Urinary bladder (tissue), 2 donors: ENCODE measurements around the gene SKA2. TPM values are rescaled to one million over a fixed set of nuclear protein-coding genes. Genes with fewer than 3 reads are reported as not detected.

Experiments used
- polyA plus RNA-seq: library from polyadenylated mRNA; stranded (reverse); fragments of 200-250 nt; gene quantifications from one replicate; pipeline ENCODE4 v1.2.3, GENCODE V29; 2013
- small RNA-seq: library from RNA; depleted of rRNA; stranded (forward); fragments of <200 nt; gene quantifications from one replicate; pipeline ENCODE3, GENCODE V24; 2014
- total RNA-seq: library from RNA; depleted of rRNA; stranded (reverse); fragments of >200 nt; gene quantifications from one replicate; pipeline ENCODE4 v1.2.3, GENCODE V29; 2014
- donor health status: healthy.

SKA2 gene
- total and polyA plus RNA-seq, 2 donors: 26.9 to 76.9 TPM

Small RNAs within 50 kb of the gene (small RNA-seq; reads per million reads assigned to genes)
- gene MIR301A: 22.3 reads per million, percentile 95 among the genes with 10 or more reads in this experiment
- gene MIR454: 171 reads per million, percentile 98 among the genes with 10 or more reads in this experiment
- gene RNU2-58P: 0.95 reads per million, percentile 73 among the genes with 10 or more reads in this experiment

Other genes with a start within 250 kb of the SKA2 start
- 42.2 TPM for gene TRIM37, start 48.3 kb downstream of the SKA2 start, total RNA-seq
- 16.5 TPM for gene TRIM37, start 48.3 kb downstream of the SKA2 start, polyA plus RNA-seq
- gene PRR11, start 560 bp upstream of the SKA2 start, total RNA-seq: 7.9 TPM
- gene PRR11, start 560 bp upstream of the SKA2 start, polyA plus RNA-seq: 0.86 TPM
- gene SMG8, start 54.8 kb upstream of the SKA2 start, total RNA-seq: 17.8 TPM
- 9.6 TPM for gene SMG8, start 54.8 kb upstream of the SKA2 start, polyA plus RNA-seq
- 3.4 TPM for gene GDPD1, start 65.3 kb upstream of the SKA2 start, total RNA-seq
- gene GDPD1, start 65.3 kb upstream of the SKA2 start, polyA plus RNA-seq: 1.2 TPM
- gene YPEL2, start 176.5 kb upstream of the SKA2 start, total RNA-seq: 28.4 TPM
- gene YPEL2, start 176.5 kb upstream of the SKA2 start, polyA plus RNA-seq: 16.0 TPM